HepG2 (cell line): ENCODE measurements around the gene ALG11. TPM values are rescaled to one million over a fixed set of nuclear protein-coding genes. Genes with fewer than 3 reads are reported as not detected.

ENCODE experiments used
- BHLHE40 ChIP-seq: IDR thresholded peaks from 2 replicates; pipeline ENCODE4 v1.6.1; 2011; ENCODE audit warnings: low read length, improper control_type of control experiment
- DRAP1 ChIP-seq: IDR thresholded peaks from 2 replicates; pipeline ENCODE4 v1.6.1; 2016; ENCODE audit warnings: missing genetic modification reagents, missing compliant biosample characterization
- ELF1 ChIP-seq: sonication (generic); formaldehyde crosslinking; IDR thresholded peaks from 2 replicates; pipeline ENCODE4 v1.4.0; 2020; ENCODE audit warnings: missing genetic modification reagents
- FLYWCH1 ChIP-seq: sonication (generic); formaldehyde crosslinking; IDR thresholded peaks from 2 replicates; pipeline ENCODE4 v1.8.1; 2023; ENCODE audit warnings: mild to moderate bottlenecking, missing genetic modification reagents
- GMEB1 ChIP-seq: sonication (generic); formaldehyde crosslinking; IDR thresholded peaks from 2 replicates; pipeline ENCODE4 v1.5.1; 2020; ENCODE audit warnings: missing genetic modification reagents, mild to moderate bottlenecking, borderline replicate concordance
- LRRFIP1 ChIP-seq: sonication (generic); formaldehyde crosslinking; conservative IDR thresholded peaks from 2 replicates; pipeline ENCODE4 v1.4.0; 2020; ENCODE audit warnings: missing genetic modification reagents
- MED8 ChIP-seq: sonication (generic); formaldehyde crosslinking; IDR thresholded peaks from 2 replicates; pipeline ENCODE4 v1.8.1; 2023; ENCODE audit warnings: mild to moderate bottlenecking, missing genetic modification reagents; ENCODE audit not compliant: insufficient replicate concordance
- MNT ChIP-seq: fragments of 450-650 bp; IDR thresholded peaks from 2 replicates; pipeline ENCODE4 v1.6.1; 2016
- PRMT3 ChIP-seq: sonication (generic); formaldehyde crosslinking; IDR thresholded peaks from 2 replicates; pipeline ENCODE4 v1.8.1; 2022; ENCODE audit warnings: low read depth, mild to moderate bottlenecking, moderate library complexity, missing genetic modification reagents, borderline replicate concordance
- RBM22 ChIP-seq: fragments of 200-400 bp; formaldehyde crosslinking; optimal IDR thresholded peaks from 2 replicates; pipeline ENCODE3; 2017; ENCODE audit warnings: mild to moderate bottlenecking, low read length, moderate library complexity
- SOX5 ChIP-seq: IDR thresholded peaks from 2 replicates; pipeline ENCODE4 v1.6.1; 2016; ENCODE audit warnings: borderline replicate concordance
- ZBTB3 ChIP-seq: sonication (generic); formaldehyde crosslinking; IDR thresholded peaks from 2 replicates; pipeline ENCODE4 v1.4.0; 2020; ENCODE audit warnings: low read depth, mild to moderate bottlenecking, moderate library complexity, missing genetic modification reagents, borderline replicate concordance
- ZNF101 ChIP-seq: sonication (generic); formaldehyde crosslinking; IDR thresholded peaks from 2 replicates; pipeline ENCODE4 v1.4.0; 2020; ENCODE audit warnings: mild to moderate bottlenecking, low read depth, missing genetic modification reagents, borderline replicate concordance
- ZNF136 ChIP-seq: sonication (generic); formaldehyde crosslinking; IDR thresholded peaks from 2 replicates; pipeline ENCODE4 v1.8.1; 2022; ENCODE audit warnings: low read depth, mild to moderate bottlenecking, moderate library complexity, missing genetic modification reagents
- ZNF230 ChIP-seq: sonication (generic); formaldehyde crosslinking; IDR thresholded peaks from 2 replicates; pipeline ENCODE4 v1.4.0; 2020; ENCODE audit warnings: mild to moderate bottlenecking, missing genetic modification reagents
- ZNF296 ChIP-seq: sonication (generic); formaldehyde crosslinking; conservative IDR thresholded peaks from 2 replicates; pipeline ENCODE4 v1.5.0; 2020; ENCODE audit warnings: mild to moderate bottlenecking, missing genetic modification reagents
- ZNF3 ChIP-seq: IDR thresholded peaks from 2 replicates; pipeline ENCODE4 v1.7.0; 2017; ENCODE audit warnings: inconsistent platforms
- ZNF446 ChIP-seq: sonication (generic); formaldehyde crosslinking; IDR thresholded peaks from 2 replicates; pipeline ENCODE4 v1.5.0; 2020; ENCODE audit warnings: mild to moderate bottlenecking, missing genetic modification reagents
- ZNF451 ChIP-seq: sonication (generic); formaldehyde crosslinking; IDR thresholded peaks from 2 replicates; pipeline ENCODE4 v1.5.0; 2020; ENCODE audit warnings: mild to moderate bottlenecking, missing genetic modification reagents
- ZNF513 ChIP-seq: sonication (generic); formaldehyde crosslinking; conservative IDR thresholded peaks from 2 replicates; pipeline ENCODE4 v1.5.0; 2020; ENCODE audit warnings: missing genetic modification reagents
- ZNF672 ChIP-seq: sonication (generic); formaldehyde crosslinking; IDR thresholded peaks from 2 replicates; pipeline ENCODE4 v1.8.1; 2022; ENCODE audit warnings: missing genetic modification reagents
- ZSCAN22 ChIP-seq: sonication (generic); formaldehyde crosslinking; IDR thresholded peaks from 2 replicates; pipeline ENCODE4 v1.4.0; 2020; ENCODE audit warnings: mild to moderate bottlenecking, missing genetic modification reagents
- polyA plus RNA-seq, 8 experiments: library from polyadenylated mRNA; depleted of rRNA in 3 of 8; stranded (reverse) in 7 of 8; unstranded in 1 of 8; fragments of >200 nt; fragmentation: Illumina TruSeq in 4 of 8; extraction: Trizol in 4 of 8; gene quantifications; 2 replicates each; pipeline versions ENCODE4 v1.2.1 to v1.2.3, GENCODE V29; 2011 to 2016; ENCODE audit warnings: low read depth in 4 of 8, missing spikeins in 1 of 8, mixed read lengths in 1 of 8; ENCODE audit not compliant: insufficient read depth in 1 of 8
- total RNA-seq, 5 experiments: library from RNA; depleted of rRNA; stranded (reverse); fragments of >200 nt; fragmentation: Illumina TruSeq; extraction: Trizol; gene quantifications; 2 replicates each; pipeline ENCODE4 v1.2.3, GENCODE V29; 2016; ENCODE audit warnings: low read depth in 1 of 5

ALG11 gene
- total and polyA plus RNA-seq, 2 of the 13 experiments (the other 11 are each of a cell fraction or from before 2014, with no cell fraction given): 14.7 to 27.9 TPM

- TF ChIP-seq ZNF513 (CRISPR knock-in tag) (no peak), ZSCAN22 (no peak), ZNF230 (CRISPR knock-in tag) (peak; percentile 83), ZNF136 (no peak; the same call in 1 of the 2 replicates), SOX5 (CRISPR knock-in tag) (peak; percentile 69), ZNF296 (no peak), MED8 (CRISPR knock-in tag) (no peak), ZNF3 (CRISPR knock-in tag) (no peak), FLYWCH1 (CRISPR knock-in tag) (no peak), BHLHE40 (no peak), ELF1 (CRISPR knock-in tag) (no peak; the same call in 1 of the 2 replicates), DRAP1 (CRISPR knock-in tag) (peak; percentile 77), ZBTB3 (CRISPR knock-in tag) (no peak), MNT (peak; percentile 45; the same call in 1 of the 2 replicates), LRRFIP1 (CRISPR knock-in tag) (no peak), GMEB1 (CRISPR knock-in tag) (peak; percentile 78; the same call in 1 of the 2 replicates), ZNF101 (CRISPR knock-in tag) (peak; percentile 61; the same call in 1 of the 2 replicates), ZNF672 (CRISPR knock-in tag) (peak; percentile 67; the same call in 1 of the 2 replicates), ZNF451 (peak; percentile 66), ZNF446 (CRISPR knock-in tag) (peak; percentile 91), PRMT3 (no peak), RBM22 (no peak)
Observed at GRCh38 chr13:52011632-52012511, at the start of gene ALG11 (continued).
